Stimulated activated CD8-positive, alpha-beta memory T cell treated with anti-CD3 and anti-CD28 coated beads, Interleukin-12 subunit alpha, Interleukin-12 subunit beta, amount 100 ng/mL, for 1 hour (primary cell): ENCODE measurements around the gene FAM25A.
"Not testable (repeated sequence)": the region's sequence is repeated elsewhere in the genome, so short reads cannot be mapped to it uniquely, and the experiment has no call there.

Experiments
- DNase-seq: peaks from one replicate; pipeline ENCODE4 v3.0.0-alpha.2; 2020; ENCODE audit warnings: low read depth

The FAM25A gene

DNA sequence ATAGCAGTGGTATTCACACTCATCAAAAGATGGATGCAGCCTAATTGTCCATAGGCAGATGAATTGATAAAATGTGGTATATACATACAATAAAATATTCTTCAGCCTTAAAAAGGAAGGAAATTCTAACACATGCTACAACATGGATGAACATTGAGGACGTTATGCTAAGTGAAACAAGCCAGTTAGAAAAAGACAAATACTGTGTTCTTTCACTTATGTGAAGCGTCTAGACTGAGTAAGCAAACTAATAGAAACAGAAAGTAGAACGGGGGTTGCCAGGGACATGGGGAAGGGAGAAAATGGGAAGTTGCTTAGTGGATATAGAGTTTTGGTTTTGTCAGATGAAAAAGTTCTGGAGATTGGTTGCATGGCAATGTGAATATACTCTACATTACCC, 6.6 kb upstream of the FAM25A start:
- not testable (repeated sequence) for DNase-seq

DNA sequence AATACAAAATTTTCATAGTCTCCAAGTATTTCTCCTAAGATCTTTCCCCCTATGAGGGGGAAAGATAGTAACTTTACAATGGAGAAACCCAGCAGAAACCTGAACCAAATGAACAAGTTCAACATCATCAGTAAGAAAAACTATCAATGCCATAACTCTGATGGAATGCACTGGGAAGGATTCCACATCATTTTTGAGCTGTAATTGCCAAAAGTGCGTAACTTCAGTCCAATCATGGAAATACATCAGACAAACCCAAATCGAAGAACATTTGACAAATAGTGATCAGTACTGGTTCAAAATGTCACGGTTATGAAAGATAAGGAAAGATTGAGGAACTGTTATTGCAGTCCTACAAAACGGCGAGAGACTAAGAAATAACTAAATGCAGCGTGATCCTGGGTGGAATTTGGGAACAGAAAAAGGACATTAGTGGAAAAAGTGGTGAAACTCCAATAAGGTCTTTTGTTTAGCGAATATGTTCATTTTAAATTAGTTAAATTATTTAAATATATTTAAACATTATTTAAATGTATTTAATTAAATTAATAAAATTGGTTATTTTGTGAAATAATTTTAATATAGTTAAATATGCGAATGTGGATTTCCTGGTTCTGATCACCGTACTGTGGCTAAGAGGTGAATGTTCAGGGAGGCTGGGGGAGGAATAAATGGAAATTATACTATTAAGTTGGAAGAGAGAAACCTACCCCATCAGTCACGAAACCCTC, 4.9 kb upstream of the FAM25A start:
- not testable (repeated sequence) for DNase-seq

DNA sequence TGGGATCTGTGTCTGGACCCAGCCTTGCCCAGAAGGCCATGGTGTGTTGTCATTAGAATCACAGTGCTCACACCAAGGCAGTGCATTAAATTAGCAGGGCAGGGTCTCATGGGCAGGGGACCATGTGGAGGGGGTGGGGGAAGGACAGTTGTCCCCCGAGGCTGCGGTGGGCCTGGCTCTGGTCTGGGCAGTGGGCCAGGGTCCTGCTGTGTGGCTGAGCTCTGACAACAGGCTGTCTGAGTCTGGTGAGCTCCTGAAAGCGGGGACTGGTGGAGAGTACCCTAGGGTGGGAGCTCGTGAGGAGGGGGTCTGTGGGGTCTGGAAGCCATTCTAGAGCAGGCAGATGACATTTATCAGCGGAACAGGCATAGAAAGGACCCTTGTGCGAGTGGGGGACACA, 2.0 kb upstream of the FAM25A start:
- DNase-seq = not testable (repeated sequence)

DNA sequence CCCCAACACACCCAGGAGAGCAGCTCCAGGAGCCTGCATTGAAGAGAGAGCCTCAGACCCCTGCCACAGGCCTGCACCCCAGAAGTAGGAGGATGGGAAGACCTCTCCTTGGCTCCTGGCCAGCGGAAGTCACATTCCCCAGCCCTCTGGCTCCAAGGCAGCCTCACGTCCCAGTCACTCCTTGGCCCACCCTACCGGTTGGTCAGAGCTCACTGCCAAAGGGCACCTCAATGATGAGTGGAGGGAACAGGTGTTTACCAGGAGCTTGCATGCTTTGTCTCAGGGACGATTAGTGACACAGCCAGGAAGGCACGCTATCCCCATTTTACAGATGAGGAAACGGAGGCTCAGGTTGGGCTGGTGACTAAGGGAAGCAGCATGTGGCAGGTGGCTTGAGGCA, 1.0 kb upstream of the FAM25A start:
- DNase-seq = not testable (repeated sequence)

DNA sequence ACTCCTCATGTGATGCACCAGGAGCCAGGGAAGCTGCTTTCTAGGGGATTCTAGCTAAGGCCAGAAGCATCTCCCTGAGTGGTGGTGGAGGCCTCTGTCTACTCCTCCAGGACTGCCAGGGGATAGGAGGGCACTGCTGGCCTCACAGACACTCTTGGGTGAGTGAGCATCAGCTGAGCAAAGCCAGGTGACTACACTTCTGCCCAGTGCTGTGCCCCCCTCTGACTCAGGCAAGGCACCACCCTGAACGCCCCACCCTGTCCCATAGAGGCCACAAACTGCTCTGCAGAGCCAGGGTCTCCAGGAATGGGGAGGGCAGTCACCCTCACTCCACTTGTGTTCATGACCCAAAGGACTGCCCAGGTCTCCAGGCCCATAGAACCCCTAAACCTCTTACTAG, 590 bp upstream of the FAM25A start:
- DNase-seq = not testable (repeated sequence)

DNA sequence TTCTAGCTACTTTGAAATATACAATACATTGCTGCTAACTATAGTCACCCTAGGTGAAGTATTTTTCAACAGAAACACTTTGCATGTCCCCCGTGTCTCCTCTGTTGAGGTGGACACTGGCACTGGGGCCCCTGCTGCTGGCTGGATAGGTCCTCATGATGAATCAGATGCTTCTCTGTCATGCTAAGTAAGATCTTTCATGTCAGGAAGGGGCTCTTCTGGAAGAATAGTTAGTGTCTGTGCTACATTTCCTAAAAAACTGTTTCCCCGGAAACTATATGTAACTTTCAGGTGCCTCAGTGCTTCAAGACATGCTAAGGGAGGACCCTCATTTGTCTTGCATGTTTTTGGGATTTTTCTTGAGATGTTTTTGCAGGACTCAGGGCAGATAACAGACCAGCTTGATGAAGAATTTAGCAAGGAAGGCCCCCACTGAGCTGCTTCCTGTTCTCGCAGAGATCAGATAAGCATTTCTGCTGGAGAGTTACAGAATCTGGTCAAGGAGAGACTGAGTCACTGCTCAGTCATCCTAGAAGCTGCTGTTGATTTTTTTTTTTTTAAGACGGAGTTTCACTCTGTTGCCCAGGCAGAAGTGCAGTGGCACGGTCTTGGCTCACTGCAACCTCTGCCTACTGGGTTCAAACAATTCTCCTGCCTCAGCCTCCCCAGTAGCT, 5.3 kb downstream of the FAM25A start:
- not testable (repeated sequence) for DNase-seq

DNA sequence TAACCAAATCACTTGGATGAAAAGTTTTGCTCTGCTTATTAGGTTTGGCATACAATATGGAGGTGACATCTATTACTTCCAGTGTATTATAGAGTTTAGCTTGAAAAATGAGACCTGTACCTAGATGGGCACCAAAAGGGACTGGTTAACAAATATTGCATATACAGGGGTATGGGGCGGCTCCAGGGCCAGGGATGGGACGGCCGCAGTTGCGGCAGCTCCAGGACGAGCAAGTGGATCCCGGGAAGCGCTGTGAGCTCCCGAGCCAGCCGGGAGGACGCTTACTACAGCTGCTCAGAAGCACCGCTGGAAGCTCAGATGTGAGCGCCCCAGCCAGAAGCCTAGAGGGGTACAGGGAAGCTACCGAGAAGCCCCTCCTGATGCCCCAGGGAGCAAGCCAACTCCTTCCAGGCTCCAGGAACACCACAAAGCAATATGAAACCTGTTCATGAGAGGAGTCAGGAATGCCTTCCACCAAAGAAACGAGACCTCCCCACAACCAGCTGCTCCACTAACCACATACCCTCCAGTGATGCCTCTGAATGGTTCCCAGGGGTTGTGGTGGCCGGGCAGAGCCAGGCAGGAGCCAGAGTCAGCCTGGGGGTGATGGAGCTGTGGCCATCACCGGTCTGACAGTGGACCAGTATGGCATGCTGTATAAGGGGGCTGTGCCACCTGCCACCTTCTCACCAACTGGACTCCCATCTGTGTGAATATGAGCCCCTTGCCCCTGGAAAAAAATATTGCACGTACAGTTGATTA, 6.8 kb downstream of the FAM25A start:
- not testable (repeated sequence) for DNase-seq

DNA sequence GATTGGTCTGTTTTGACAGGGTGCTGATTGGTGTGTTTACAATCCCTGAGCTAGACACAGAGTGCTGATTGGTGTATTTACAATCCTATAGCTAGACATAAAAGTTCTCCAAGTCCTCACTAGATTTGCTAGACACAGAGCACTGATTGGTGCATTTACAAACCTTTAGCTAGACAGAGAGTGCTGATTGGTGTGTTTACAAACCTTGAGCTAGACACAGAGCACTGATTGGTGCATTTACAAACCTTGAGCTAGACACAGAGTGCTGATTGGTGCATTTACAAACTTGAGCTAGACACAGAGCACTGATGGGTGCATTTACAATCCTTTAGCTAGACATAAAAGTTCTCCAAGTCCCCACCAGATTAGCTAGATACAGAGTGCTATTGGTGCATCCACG, 10.3 kb downstream of the FAM25A start:
- not testable (repeated sequence) for DNase-seq

DNA sequence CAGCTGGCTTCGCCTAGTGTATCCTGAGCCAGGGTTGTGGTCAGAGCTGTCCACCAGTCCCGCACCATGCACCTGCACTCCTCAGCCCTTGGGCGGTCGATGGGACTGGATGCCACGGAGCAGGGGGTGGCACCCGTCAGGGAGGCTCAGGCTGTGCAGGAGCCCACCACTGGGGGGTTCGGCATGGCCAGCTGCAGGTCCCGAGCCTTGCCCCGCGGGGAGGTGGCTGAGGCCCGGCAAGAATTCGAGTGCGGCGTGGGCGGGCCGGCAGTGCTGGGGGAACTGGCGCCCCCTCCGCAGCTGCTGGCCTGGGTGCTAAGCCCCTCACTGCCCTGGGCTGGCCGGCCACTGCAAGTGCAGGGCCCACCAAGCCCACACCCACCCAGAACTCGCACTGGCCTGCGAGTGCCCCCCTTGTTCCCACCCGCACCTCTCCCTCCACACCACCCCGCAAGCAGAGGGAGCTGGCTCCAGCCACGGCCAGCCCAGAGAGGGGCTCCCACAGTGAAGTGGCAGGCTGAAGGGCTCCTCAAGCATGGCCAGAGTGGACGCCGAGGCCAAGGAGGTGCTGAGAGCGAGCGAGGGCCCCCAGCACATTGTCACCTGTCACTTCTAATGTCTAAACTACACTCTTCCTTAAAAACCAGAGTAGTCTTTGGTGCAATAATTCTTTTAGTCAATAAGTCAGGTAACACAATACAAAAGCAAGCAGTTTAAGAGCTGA, 11.0 kb downstream of the FAM25A start:
- no peak for DNase-seq

DNA sequence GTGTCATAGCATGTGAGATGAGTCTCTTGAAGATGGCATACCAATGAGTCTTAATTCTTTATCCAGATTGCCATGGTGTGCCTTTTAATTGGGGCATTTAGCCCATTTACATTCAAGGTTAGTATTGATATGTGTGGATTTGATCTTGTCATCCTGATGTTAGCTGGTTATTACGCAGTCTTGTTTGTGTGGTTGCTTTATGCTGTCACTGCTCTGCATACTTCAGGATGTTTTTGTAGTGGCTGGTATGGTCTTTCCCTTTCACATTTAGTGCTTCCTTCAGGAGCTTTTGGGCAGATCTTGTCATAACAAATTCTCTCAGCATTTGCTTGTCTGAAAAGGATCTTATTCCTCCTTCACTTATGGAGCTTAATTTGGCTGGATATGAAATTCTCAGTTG, 16.5 kb downstream of the FAM25A start:
- DNase-seq = no peak

DNA sequence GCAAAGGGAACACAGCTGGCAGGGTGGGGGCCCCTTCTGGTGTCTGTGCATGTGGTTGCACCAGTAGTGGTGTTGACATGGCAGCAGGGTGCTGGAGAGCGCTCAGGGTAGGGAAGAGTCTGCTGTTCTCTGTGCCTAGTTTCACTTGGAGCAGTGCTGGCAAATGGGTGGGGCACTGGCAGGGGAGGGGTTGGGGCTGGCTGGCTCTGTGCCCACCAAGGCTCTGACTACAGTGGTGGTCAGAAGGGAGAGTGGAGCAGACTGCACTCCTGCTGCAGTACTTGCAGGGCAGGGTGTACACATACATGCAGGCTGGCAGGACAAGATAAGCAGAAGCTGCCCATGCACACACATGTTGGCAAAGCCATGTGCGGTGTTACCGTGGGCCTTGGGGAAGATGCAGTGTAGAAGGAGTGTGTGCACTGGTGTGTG, 18.2 kb downstream of the FAM25A start:
- DNase-seq = no peak

DNA sequence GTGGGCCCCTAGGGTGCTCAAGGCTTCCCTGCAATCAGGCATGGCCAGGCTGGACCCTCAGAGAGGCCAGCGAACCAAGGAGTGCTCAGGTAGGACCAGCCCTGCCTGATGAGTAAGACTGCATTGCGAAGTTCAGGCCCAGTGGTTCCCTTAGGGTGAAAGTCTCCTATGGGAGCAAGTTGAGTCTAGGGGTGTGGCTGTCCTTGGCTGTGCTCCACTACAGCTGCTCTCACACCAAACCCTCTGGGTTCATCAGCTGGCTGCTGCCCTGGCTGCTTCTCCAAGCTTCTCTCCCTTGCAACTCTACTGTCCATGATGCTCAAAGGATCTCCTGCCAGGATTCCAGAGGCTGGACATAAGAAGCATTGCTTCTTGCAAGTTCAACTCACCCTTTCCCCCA, 18.7 kb downstream of the FAM25A start:
- no peak for DNase-seq

DNA sequence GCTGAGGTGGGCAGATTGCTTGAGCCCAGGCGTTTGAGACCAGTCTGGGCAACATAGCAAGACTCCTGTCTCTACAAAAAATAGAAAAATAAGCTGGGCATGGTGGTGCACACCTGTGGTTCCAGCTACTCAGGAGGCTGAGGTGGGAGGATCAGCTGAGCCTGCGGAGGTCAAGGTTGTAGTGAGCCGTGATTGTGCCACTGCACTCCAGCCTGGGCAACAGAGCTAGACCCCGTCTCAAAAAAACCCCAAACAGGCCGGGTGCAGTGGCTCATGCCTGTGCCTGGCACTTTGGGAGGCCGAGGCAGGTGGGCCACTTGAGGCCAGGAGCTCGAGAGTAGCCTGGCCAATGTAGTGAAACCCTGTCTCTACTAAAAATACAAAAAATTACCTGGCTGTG, 23.5 kb downstream of the FAM25A start:
- DNase-seq = not testable (repeated sequence)

DNA sequence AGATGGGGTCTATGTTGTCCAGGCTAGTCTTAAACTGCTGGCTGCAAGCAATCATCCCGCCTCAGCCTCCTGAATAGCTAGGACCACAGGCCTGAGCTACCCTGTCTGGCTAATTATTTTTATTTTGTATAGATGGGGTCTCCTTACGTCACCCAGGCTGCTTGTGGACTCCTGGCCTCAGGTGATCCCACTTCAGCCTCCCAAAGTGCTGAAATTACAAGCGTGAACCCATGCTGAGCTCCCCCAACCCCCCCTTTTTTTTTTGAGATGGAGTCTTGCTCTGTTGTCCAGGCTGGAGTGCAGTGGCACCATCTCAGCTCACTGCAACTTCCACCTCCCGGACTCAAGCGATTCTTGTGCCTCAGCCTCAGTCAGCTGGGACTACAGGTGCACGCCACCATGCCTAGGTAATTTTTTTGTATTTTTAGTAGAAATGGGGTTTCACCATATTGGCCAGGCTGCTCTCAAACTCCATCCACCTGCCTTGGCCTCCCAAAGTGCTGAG, 25.4 kb downstream of the FAM25A start:
- no peak for DNase-seq

DNA sequence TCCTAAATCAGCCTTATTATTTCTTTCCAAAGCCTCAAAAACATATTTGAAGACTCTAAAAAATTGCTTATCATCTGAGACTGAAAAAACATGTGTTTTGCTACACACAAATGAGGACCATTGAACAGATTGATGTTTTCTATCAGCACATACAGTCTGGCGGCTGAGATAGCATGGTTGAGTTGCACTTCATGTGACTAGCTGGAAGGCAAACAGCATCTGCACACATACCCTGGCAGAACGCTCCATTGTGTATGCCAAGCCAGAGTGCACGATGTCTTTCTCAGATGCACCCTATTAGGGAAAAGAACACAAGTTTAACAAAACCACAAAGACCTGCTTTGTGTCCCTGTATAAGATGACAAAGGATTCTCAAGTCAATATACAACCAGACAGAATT, 33.0 kb downstream of the FAM25A start:
- no peak for DNase-seq

DNA sequence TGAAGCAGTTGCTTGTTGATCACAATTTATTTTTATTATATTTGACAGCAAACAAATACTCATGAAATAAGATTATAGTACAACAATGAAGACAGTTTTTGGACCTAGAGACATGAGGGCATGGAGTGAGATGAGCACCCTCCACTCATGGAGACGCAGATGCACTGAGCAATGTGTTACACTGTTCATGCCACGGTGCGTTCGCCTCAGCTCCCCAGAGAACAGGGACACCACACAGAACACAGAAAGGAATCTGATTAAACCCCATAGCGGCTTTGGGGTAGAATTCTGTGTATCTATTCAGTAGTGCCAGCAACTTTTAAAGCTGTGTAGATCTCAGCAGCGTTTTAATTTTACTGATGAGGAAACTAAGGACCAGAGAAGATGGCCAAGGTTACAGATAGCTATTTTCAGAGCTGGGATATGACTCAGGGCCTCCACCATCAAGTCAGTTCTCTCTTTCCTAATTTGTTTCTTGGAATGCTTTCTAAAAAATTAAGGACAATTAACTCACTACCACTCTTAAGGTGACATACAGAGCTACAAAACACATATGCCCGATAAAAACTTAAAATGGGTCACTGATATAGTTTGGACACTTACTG, 33.6 kb downstream of the FAM25A start:
- DNase-seq = no peak

DNA sequence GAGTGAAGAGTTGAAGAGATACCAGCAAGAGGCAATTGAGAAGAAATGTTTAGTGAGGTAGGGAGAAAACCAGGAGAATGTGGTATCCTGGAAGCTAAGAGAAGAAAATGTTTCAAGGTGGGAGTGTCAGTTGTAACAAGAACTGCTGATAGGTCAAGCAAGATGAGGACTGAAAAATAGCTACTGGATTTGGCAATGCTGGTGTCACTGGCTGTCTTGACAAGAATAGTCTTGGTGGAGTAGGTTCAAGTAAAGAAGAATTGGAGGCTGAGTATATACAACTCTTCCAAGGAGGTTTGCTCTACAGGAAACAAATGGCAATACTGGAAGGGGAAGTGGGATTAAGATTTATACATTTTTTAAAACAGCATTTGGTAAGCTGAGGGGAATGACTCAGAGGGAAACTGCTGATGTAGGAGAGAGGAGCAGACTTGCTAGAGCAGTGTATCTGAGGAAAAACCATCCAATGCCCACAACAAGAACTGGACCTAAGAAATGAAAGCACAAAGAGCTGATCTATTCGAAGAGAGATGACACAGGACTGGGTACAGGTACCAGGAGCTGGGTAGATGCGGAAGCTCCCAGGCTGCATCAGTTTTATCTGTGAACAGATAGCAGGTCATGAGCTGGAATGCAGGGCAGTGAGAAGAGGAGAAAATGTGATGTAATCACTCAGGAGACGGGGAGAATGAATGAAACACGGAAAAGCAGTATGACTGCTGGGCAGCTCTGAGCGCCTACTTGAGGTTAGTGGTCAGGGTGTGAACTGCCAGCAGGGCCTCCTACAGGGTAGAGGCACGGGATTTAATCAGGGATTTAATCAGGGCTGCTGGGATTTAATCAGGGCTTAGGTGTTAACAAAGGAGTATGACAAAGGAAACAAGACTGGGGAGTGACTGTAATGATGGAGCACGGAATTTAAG, 34.5 kb downstream of the FAM25A start:
- no peak for DNase-seq

DNA sequence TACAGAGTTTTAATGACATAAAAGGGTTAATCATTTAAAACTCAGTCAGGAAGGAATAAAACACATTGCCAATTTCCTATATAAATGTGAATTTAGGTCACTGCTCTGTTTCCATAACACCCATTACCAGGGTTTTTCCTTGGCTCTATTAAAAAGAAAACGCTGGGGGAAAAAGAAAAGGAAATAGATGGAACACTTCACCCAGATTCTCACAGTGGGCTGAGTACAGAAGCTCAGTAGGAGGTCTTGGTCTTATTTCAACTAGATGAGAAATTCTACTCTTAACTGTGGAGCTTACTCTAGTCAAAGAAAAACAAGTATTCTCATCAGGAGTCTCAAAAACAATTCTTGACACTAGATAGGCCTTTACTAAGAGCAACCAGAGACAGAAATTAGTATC, 38.1 kb downstream of the FAM25A start:
- no peak for DNase-seq

DNA sequence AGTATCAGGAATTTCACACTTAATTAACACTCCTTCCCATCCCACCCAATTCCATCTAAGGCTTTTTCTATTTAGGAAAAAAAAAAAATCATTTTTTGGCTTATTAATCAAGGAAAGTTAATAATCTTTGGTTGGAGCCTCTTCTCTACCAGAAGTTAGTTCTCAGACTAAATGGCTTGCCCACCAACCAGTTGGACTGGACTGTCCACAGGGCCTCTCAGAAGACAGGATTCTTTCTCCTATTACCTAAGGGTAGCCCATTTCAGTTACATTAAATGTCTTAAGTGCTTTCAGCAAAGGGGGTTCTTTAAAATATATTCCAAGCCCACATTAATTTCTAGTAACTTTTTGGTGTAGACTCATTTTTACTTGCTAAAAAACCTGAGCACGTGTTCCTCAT, 39.3 kb downstream of the FAM25A start:
- no peak for DNase-seq

DNA sequence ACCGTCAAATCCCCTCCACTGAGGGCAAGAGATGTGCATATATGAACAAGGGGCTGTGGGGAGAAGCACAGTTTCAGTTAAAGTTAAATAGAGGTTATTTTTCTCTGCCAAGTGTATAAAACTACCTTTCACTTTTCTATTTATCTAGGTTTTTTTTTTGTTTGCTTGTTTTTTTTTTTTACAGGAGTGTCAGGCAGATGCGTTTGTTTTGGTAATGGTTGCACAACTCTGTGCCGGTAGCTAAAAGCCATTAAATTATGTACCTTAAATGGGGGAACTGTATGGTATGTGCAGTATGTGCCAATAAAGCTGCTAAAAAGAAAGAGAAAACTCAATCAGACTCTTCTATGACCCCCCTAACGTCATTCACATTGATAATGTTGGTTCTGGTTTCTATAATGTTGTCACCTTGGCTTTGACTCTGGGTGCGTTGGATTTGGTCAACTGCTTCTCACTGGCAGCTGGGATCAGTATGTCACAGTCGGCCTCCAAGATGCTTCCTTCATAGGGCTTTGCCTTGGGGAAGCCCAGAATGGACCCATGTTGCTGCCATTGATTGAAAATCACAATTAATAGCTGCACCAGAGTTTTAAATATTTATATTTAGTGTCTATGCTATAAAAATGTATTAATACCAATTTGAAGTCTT, 40.3 kb downstream of the FAM25A start:
- no peak for DNase-seq
